Neural progenitor cell (in vitro differentiated cells): ENCODE data around the gene NFATC1. TPM values are rescaled to one million over a fixed set of nuclear protein-coding genes. Genes with fewer than 3 reads are reported as not detected.

Source experiments
- DNase-seq: peaks from one replicate; pipeline ENCODE4 v3.0.0-alpha.2; 2016; ENCODE audit warnings: low spot score
- H2AFZ ChIP-seq: fragments of 200-600 bp; sonication (generic); replicated peaks from 2 replicates; pipeline ENCODE4 v1.6.1; 2016; ENCODE audit warnings: antibody characterized with exemption
- H3F3A ChIP-seq: fragments of 200-600 bp; sonication (generic); 2 replicates; pipeline ENCODE4 v1.6.1; 2016; ENCODE audit warnings: antibody characterized with exemption, low read depth
- H3K27ac ChIP-seq: fragments of 200-600 bp; sonication (generic); 2 replicates; pipeline ENCODE4 v1.5.1; 2016; ENCODE audit warnings: mild to moderate bottlenecking
- H3K27me3 ChIP-seq: fragments of 200-600 bp; sonication (generic); 2 replicates; pipeline ENCODE4 v1.6.1; 2016; ENCODE audit warnings: mild to moderate bottlenecking, moderate library complexity
- H3K36me3 ChIP-seq: fragments of 200-600 bp; sonication (generic); 2 replicates; pipeline ENCODE4 v1.5.1; 2016
- H3K4me1 ChIP-seq: fragments of 200-600 bp; sonication (generic); 2 replicates; pipeline ENCODE4 v1.6.1; 2016; ENCODE audit warnings: mixed run types
- H3K4me2 ChIP-seq: fragments of 200-600 bp; sonication (generic); 2 replicates; pipeline ENCODE4 v1.6.1; 2016
- H3K4me3 ChIP-seq: fragments of 200-600 bp; sonication (generic); 2 replicates; pipeline ENCODE4 v1.5.1; 2016
- H3K79me2 ChIP-seq: fragments of 200-600 bp; sonication (generic); 2 replicates; pipeline ENCODE4 v1.6.1; 2016; ENCODE audit warnings: low read depth
- H3K9ac ChIP-seq: fragments of 200-600 bp; sonication (generic); 2 replicates; pipeline ENCODE4 v1.6.1; 2016
- H3K9me3 ChIP-seq: fragments of 200-600 bp; sonication (generic); 2 replicates; pipeline ENCODE4 v1.5.1; 2016; ENCODE audit warnings: low read depth
- H4K20me1 ChIP-seq: fragments of 200-600 bp; sonication (generic); 2 replicates; pipeline ENCODE4 v1.6.1; 2016; ENCODE audit warnings: low read depth
- H3K27ac Mint-ChIP-seq: 3 replicates; pipeline ENCODE4 v1.8.0; 2021; ENCODE audit warnings: mixed read lengths
- H3K27me3 Mint-ChIP-seq: 2 replicates; pipeline ENCODE4 v1.8.0; 2022; ENCODE audit warnings: low read depth, mild to moderate bottlenecking, inconsistent platforms, moderate library complexity, mixed read lengths; ENCODE audit not compliant: insufficient read depth
- H3K36me3 Mint-ChIP-seq: 3 replicates; pipeline ENCODE4 v1.8.0; 2021; ENCODE audit warnings: mixed read lengths
- H3K4me1 Mint-ChIP-seq: 3 replicates; pipeline ENCODE4 v1.8.0; 2021; ENCODE audit warnings: mixed read lengths
- H3K4me3 Mint-ChIP-seq: 3 replicates; pipeline ENCODE4 v1.8.0; 2021; ENCODE audit warnings: mild to moderate bottlenecking, moderate library complexity, mixed read lengths
- H3K9me3 Mint-ChIP-seq: 3 replicates; pipeline ENCODE4 v1.8.0; 2020; ENCODE audit warnings: mixed read lengths
- CTCF ChIP-seq: fragments of 200-600 bp; sonication (generic); IDR thresholded peaks from 2 replicates; pipeline ENCODE4 v1.5.1; 2017; ENCODE audit warnings: antibody characterized with exemption, mild to moderate bottlenecking
- EZH2 ChIP-seq: fragments of 200-600 bp; sonication (generic); IDR thresholded peaks from 2 replicates; pipeline ENCODE4 v1.6.1; 2017; ENCODE audit warnings: antibody characterized with exemption, mild to moderate bottlenecking, moderate library complexity
- EZH2phosphoT487 ChIP-seq: fragments of 200-600 bp; sonication (generic); IDR thresholded peaks from 2 replicates; pipeline ENCODE4 v1.6.1; 2017; ENCODE audit warnings: antibody characterized with exemption
- total RNA-seq: library from RNA; depleted of rRNA; stranded (reverse); fragments of >200 nt; gene quantifications from 2 replicates; pipeline ENCODE4 v1.2.3, GENCODE V29; 2015; ENCODE audit warnings: low replicate concordance

NFATC1 gene
- total RNA-seq, 1 donor from 2014 or later = 2.3 TPM

- Histone ChIP-seq H2AFZ (no peak overlapping the region), H4K20me1 (no peaks in the 10 kb centered on the region), H3K27ac (no peak overlapping the region), H3K27me3 (no peaks in the 10 kb centered on the region), H3K9ac (no peak overlapping the region), H3K4me1 (peaks cover 5% of the 10 kb centered on the region), H3K4me2 (no peak overlapping the region), H3K36me3 (no peaks in the 10 kb centered on the region), H3K79me2 (no peaks in the 10 kb centered on the region), H3F3A (no peaks in the 10 kb centered on the region), H3K9me3 (no peaks in the 10 kb centered on the region), H3K4me3 (no peak overlapping the region)
- no peak for DNase-seq
- no peaks in the 10 kb centered on the region for H3K36me3 Mint-ChIP-seq
- H3K4me3 Mint-ChIP-seq = no peak overlapping the region
- TF ChIP-seq EZH2phosphoT487 (no peak), CTCF (no peak), EZH2 (no peak)
- H3K9me3 Mint-ChIP-seq = no peaks in the 10 kb centered on the region
- H3K27me3 Mint-ChIP-seq = peaks cover 2% of the 10 kb centered on the region
- peak overlapping the region; percentile 40 for H3K27ac Mint-ChIP-seq
- peaks cover 22% of the 10 kb centered on the region for H3K4me1 Mint-ChIP-seq
Observed at GRCh38 chr18:79446931-79447330, 51.2 kb downstream of the NFATC1 start.

- TF ChIP-seq EZH2phosphoT487 (no peak), EZH2 (no peak), CTCF (no peak)
- no peaks in the 10 kb centered on the region for H4K20me1 ChIP-seq
- peak overlapping the region; percentile 40 for H3K27ac Mint-ChIP-seq
- H3K4me2 ChIP-seq = no peak overlapping the region
- DNase-seq = no peak
- no peaks in the 10 kb centered on the region for H3K9me3 Mint-ChIP-seq
- no peaks in the 10 kb centered on the region for H3K36me3 Mint-ChIP-seq
- no peak overlapping the region for H3K4me3 Mint-ChIP-seq
- no peak overlapping the region for H3K27ac ChIP-seq
- no peaks in the 10 kb centered on the region for H3K9me3 ChIP-seq
- peaks cover 22% of the 10 kb centered on the region for H3K4me1 Mint-ChIP-seq
- peaks cover 2% of the 10 kb centered on the region for H3K4me1 ChIP-seq
- no peaks in the 10 kb centered on the region for H3K27me3 ChIP-seq
- H3K79me2 ChIP-seq = no peaks in the 10 kb centered on the region
- H3K27me3 Mint-ChIP-seq = peaks cover 1% of the 10 kb centered on the region
- no peak overlapping the region for H3K9ac ChIP-seq
- no peaks in the 10 kb centered on the region for H3F3A ChIP-seq
- no peak overlapping the region for H2AFZ ChIP-seq
- H3K4me3 ChIP-seq = no peak overlapping the region
- no peaks in the 10 kb centered on the region for H3K36me3 ChIP-seq
Observed at GRCh38 chr18:79447703-79448367, 52.1 kb downstream of the NFATC1 start.

- Mint-ChIP-seq H3K9me3 (no peaks in the 10 kb centered on the region), H3K4me3 (no peak overlapping the region), H3K36me3 (no peaks in the 10 kb centered on the region), H3K4me1 (peaks cover 17% of the 10 kb centered on the region), H3K27ac (no peak overlapping the region), H3K27me3 (no peaks in the 10 kb centered on the region)
- Histone ChIP-seq H3K9ac (no peak overlapping the region), H4K20me1 (no peaks in the 10 kb centered on the region), H3K4me2 (no peak overlapping the region), H2AFZ (no peak overlapping the region), H3K79me2 (no peaks in the 10 kb centered on the region), H3K27me3 (no peaks in the 10 kb centered on the region), H3K36me3 (no peaks in the 10 kb centered on the region), H3K27ac (no peak overlapping the region), H3K4me1 (no peaks in the 10 kb centered on the region), H3K4me3 (no peak overlapping the region), H3K9me3 (no peaks in the 10 kb centered on the region), H3F3A (no peaks in the 10 kb centered on the region)
- TF ChIP-seq CTCF = no peak
- no peak for TF ChIP-seq EZH2phosphoT487
- no peak for TF ChIP-seq EZH2
- no peak for DNase-seq
Observed at GRCh38 chr18:79448621-79449020, 52.9 kb downstream of the NFATC1 start.
